ENCODE results near the gene PARD3. TPM values are rescaled to one million over a fixed set of nuclear protein-coding genes. Genes with fewer than 3 reads are reported as not detected.
"Not testable (repeated sequence)": the region's sequence is repeated elsewhere in the genome, so short reads cannot be mapped to it uniquely, and the experiment has no call there.

The PARD3 gene
- total RNA-seq, 1 donor from 2014 or later: 64.5 TPM

GRCh38 chr10:34370126-34370525 lies 445.0 kb downstream of the PARD3 start:
- no peak for ATAC-seq

DNA sequence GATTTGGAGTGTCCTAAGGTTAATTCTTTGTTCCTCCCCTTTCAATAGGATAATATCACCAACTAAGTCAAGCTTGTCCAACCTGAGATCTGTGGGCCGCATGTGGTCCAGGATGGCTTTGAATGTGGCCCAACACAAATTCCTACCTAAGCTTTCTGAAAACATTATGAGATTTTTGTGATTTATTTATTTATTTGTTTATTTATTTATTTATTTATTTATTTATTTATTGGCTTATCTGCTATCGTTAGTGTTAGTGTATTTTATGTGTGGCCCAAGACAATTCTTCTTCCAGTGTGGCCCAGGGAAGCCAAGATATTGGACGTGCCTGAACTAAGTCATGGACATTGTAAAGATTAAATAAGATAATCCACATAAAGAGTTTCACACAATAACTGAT lies 446.0 kb downstream of the PARD3 start:
- ATAC-seq: no peak

DNA sequence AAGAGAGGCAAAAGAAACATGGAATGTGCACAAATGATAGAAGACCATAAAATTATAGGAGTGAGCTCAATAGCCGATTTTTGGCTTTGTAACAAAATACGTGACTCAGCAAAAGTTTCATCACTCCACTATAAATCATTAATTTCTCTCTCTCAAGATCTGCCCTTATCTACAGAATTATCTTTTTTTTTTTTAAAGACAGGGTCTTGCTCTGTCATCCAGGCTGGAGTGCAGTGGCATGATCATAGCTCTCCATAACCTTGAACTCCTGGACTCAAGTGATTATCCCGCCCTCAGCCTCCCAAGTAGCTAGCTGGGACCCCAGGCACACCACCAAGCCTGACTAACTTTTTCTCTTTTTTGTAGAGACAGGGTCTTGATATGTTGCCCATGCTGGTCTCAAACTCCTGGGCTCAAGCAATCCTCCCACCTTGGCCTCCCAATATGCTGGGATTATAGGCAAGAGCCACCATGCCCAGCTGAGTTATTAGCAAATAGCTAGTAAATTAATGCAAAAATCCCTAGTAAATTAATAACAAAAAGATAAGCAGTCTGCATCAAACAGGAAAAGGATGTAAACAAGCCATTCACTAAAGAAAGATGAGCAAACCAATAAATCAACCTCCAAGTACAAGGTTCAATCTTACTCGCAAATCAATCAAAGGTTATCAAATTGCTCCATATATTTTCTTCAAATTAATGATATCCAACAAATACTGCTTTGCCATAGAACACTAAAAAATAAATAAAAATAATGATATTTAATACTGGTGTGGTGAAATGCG lies 450.7 kb downstream of the PARD3 start:
- no peak for ATAC-seq

DNA sequence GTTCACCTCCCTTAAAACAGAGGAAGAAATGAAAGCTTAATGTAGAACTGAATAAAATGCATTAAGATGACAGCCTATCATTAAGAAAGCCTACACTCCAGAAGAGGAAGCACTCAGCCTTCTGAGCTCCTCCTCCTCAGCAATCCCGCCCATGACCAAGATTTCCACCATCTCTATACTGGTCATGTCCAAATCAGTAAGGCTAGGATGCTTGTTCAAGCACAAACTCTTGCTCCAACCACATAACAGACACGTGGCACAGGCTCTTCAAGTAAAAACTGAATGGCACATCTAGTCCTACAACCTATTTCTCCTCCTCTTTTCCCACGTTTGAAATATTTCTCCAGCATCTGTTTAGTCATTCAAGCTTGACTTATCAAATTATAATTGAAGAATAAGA lies 454.1 kb downstream of the PARD3 start:
- ATAC-seq: no peak

DNA sequence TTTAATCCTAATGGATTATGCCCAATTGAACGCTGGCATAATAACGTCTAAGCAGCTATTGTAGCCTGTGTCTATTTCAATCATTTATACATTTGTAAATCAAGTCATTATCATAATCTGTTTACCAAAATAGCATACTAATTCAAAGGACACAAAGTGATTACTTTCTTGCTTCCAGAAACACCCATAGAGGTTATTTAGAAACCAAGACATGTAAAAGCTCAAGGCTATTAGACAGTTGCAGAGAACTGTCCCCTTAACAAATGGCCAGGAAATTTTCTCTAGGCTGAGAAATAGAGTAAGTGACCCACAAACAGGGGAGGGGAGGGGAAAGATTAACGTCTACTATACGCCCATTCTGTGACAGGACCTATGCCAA lies 455.7 kb downstream of the PARD3 start:
- ATAC-seq: no peak

DNA sequence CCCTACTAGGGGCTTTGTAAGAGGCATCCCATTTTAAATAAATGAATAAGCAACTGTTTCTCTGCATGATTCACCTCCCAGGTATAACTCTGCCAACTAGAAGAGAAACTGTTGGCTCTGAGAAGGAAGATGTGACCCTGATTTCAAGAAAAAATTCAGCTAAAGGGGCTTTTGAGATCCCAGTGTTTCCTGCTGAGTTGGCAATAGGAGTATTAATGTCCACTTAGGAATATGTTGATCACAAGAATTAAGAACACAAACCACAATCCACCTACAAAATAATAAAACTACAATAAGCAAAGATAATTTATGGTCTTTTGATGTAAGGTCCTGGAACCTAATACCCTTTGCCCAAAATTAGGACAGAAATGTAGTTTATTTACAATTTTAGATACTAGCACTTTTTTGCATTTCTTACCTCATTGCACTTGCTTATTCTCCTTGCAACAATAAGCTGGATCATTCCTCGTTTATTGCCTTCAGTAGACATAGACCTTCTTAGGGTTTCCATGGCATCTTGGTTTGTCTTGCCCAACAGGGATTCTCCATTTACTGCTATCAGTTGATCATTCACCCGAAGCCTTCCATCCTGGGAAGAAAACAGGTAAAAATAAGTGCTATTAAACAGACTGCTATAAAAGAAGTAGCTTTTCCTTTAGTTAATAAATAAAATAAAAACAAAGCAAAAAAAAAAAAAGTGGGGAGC lies 456.2 kb downstream of the PARD3 start:
- no peak for ATAC-seq

DNA sequence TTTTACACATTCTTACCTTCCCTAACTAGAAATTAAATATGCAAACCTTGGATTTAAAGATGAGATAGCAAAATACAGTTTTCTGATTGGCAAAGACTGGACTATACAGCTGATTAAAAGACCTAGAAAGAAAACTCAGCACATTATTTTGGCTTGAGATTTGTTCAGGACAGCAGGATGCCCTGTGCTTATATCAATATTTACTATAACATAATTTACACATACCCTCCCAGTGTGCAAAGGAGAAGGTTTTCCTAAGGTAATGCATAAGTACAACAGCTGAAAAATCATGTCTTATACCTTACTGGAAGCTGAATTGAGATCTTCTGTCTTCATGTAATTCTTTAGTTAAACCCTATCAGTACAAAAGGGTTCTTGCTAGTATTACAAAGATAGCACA lies 458.6 kb downstream of the PARD3 start:
- ATAC-seq: no peak

- ATAC-seq: not testable (repeated sequence)
These were observed 461.6 kb downstream of the PARD3 start for GRCh38 chr10:34353530-34353929.

GRCh38 chr10:34352599-34353204 lies 462.4 kb downstream of the PARD3 start:
- ATAC-seq: not testable (repeated sequence)

DNA sequence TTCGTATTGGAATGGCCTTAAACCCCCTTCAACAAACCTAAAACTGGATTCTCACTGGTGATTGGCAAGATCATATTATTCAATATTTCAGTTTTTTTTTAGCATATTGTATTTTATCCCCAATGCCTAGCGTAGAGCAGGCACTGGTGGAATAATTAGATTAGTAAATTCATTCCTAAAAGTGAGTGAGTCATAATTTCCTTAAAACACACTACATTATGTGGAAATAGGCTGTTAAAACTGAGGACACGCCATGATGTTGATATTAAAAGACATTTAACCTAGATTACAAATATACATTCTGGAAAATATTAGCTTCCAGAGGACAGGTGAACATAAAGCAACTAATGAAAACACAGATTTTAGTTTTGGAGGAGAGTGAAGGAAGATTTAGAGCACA lies 463.9 kb downstream of the PARD3 start:
- ATAC-seq: no peak

- no peak for ATAC-seq
These were observed 466.1 kb downstream of the PARD3 start for GRCh38 chr10:34348917-34349485.

DNA sequence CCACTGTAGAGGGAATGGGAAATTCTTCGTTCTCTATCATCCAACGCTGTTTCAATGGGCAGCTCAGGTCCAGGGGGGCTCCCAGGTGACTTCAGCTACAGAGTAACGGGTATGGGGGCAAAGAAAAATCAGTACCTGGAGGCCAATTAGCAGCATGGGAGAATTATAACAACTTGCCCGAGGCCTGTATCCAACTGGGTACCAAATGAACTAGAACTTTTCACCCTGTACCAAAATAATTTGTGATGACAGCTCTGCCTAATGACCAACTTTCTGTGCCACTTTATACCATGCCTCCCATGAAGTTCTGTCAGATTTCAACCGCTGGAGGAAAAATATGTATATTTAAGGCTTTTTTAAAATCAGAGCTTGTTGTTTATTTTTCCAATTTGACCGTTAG lies 467.1 kb downstream of the PARD3 start:
- no peak for ATAC-seq

DNA sequence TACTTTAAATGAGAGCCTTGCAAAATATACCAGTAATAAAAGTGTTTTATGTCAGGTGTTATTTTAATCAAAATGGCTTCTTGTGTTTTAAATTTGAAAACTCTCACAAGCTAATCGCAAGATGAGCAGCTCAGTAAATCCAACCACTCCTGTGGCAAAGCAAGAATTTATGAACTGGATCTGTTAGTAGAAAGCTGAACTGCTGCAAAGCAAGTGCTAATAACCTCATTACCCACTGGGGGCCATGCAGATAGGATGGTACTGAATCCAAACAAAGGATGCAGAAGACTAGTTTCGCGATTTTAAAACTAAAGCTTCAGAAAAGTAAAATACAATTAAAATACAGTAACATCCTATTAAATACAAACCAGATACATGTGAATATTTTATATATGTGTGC lies 468.0 kb downstream of the PARD3 start:
- ATAC-seq: no peak

DNA sequence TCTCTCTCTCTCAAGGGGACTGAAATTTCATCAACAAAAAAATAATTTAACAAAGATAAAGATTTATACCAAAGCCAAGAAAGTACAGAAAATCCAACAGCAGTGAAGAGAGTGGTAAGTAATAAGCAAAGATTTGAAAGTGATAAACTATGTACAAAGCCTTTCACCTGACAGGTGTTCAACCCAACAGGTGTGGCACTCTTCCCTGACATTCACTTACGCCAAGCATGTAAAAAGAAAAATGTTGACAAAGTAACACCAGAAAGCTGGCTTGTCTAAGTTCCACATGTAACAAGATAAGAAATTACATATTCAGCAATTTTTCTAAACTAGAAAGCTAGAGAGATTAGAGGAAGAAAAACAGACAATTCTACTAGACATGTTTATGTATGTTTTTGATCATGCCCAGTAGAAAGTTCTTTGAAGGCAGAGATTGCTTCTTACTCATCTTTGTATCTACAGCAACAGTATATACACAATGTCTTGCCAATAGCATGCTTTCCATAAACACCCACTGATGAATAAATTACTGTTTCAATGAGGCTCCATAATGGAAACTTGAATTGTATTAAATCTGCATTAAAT lies 468.5 kb downstream of the PARD3 start:
- no peak for ATAC-seq

DNA sequence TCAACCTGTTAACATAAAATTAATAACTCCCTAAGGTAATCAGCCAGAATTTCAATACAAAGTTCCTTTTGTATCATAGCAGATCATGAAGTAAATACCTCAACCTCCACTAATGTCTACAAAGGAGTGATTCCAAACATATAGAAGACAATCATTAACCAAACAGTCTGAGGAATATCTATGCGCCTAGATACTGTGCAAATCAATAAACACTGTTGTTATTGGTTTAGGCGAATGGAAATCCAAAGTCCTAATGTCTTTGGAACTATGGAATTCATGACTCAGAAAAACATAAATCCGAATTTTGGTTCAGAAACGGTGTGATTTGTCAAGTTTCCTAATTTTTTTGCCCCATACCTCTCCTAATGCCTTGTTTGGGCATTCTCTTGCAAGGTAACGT lies 469.7 kb downstream of the PARD3 start:
- ATAC-seq: no peak

- ATAC-seq: no peak
These were observed 471.3 kb downstream of the PARD3 start for GRCh38 chr10:34343764-34344163.

GRCh38 chr10:34341473-34341872 lies 473.6 kb downstream of the PARD3 start:
- no peak for ATAC-seq

DNA sequence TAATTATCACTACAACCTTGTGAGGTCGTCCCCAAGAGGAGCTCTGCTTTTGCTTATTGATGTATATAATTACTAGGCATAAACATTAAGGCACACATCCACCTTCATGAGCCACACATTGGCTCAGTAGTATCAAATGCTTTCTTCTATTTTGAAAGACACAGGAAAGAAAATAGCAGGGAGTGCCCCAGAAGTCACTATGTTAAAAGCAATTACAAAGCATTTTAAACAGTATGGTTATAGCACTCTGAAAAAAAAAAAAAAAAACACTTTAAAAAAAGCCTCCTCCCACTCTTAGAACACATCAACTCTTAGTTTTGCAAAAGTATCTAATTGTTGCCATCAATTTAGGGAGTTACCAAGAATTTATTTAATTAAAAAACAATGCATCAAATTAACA lies 474.2 kb downstream of the PARD3 start:
- no peak for ATAC-seq

DNA sequence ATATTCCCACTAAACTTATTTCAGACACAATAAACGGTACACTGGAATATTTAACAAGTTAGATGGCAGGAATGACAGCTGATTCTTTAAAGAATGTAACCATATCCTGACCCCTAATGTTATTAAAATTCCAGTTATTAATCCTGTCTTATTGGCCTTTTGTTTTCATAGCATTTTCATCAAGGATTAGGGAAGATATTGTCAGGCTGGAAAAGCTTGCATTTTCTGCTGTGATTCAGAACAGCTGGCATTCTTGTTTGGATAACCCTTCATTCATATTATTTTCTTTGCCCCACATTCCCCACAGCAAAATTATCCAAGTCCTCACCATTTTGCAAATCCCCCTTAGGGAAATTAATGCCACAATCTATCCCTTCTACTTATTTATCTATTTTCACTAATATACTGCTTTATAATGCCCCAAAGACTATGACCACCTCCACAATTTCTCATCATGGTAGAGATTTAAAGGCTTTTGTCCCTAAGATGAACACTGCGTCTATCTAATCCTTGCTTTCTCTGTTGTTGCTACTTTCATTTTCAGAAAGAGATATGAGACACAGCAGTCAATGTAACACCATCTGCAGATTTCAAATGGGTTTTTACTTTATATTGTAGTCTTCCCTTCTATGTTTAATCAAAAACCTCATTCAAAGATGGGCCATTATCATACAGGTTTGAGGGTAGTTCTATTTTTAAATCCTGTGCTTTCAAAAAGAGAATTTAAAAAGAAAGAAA lies 475.1 kb downstream of the PARD3 start:
- no peak for ATAC-seq

DNA sequence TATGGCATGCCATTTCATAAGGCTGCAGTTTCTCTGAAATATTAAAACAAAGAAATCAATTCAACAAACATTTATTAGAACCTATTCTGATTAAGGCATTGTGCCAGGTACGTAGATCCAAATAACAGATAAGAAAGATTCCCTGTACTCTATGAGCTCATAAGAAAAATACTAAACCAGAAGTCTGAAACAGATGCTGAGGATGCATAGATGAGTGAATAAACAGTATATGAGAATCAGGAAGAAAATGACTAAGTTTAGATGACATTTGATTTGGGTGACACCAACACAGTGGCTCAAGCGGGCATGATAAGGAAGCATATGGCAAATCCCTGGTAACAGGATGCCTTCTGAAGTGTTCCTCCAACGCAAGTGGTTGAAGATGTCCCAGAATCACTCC lies 477.2 kb downstream of the PARD3 start:
- no peak for ATAC-seq

GRCh38 chr10:34335960-34336690 lies 479.0 kb downstream of the PARD3 start:
- ATAC-seq: no peak

DNA sequence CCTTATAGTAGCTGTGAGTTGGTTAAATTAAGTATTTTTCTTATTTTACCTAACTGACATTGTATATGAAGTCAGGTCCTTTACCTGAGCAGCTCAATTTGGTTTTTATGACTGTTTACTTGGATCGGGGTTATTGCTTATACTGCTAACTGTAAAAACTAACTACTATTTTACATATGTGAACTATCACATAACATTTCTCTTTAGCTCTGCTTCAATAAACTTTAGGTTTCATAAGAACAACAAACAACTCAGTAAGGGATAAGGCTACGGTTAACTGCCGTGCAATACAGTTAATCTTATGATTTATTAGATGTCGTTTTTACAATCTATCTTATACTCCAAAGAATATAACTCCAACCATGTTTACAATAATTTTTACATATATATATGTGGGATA lies 480.2 kb downstream of the PARD3 start:
- no peak for ATAC-seq
